ENCODE results near the gene MPRIP. TPM values are rescaled to one million over a fixed set of nuclear protein-coding genes. Genes with fewer than 3 reads are reported as not detected.

Gene MPRIP
- total RNA-seq, 1 experiment from 2014 or later: 132 TPM

GRCh38 chr17:17144061-17144460, 101.8 kb downstream of the MPRIP start:
- no peaks in the 10 kb centered on the region for H3K79me2 ChIP-seq (ENCODE audit: insufficient read depth, low read length)
- H3K9me3 ChIP-seq (ENCODE audit: control insufficient read depth, low read depth, low read length): no peaks in the 10 kb centered on the region
- no peak overlapping the region for H3K9ac ChIP-seq (ENCODE audit: extremely low read depth, insufficient read length, low read length)
- no CpG with 5 or more reads among the region's 4 CpGs for whole genome bisulfite sequencing (ENCODE audit: extremely low coverage, insufficient read length, low lambda C conversion rate)
- H3K56ac ChIP-seq (ENCODE audit: insufficient read length, low read depth, low read length): no peak overlapping the region
- no peak overlapping the region for H2BK15ac ChIP-seq (ENCODE audit: low read depth, low read length)
- no peak overlapping the region for H3K4me2 ChIP-seq (ENCODE audit: insufficient read depth, insufficient read length, low read length)
- Mint-ChIP-seq H3K9me3 (no peaks in the 10 kb centered on the region), H3K36me3 (ENCODE audit: insufficient read depth in 1 of 3, low read depth in 3 of 3) (peaks cover 6 to 58% (median 37%) of the 10 kb centered on the region in 3 experiments; a peak in 6 of 7 replicates), H3K4me1 (peaks cover 10 to 28% of the 10 kb centered on the region in 2 experiments), H3K27me3 (ENCODE audit: low read depth) (no peaks in the 10 kb centered on the region), H3K27ac (no peak overlapping the region), H3K4me3 (no peak overlapping the region)
- H4K5ac ChIP-seq (ENCODE audit: insufficient read length, low read depth, low read length): no peak overlapping the region
- H3K27me3 ChIP-seq (ENCODE audit: insufficient read depth, low read length): no peaks in the 10 kb centered on the region
- no peak overlapping the region for H4K91ac ChIP-seq (ENCODE audit: insufficient read length, low read depth, low read length)
- H4K20me1 ChIP-seq (ENCODE audit: control insufficient read depth, insufficient read depth, insufficient read length): no peaks in the 10 kb centered on the region
- no peaks in the 10 kb centered on the region for H3K4me1 ChIP-seq (ENCODE audit: insufficient read depth, low read length)
- TF ChIP-seq CTCF (conservative IDR thresholded peaks at IDR 0.05): no peak
- no peak overlapping the region for H2BK20ac ChIP-seq (ENCODE audit: low read depth, low read length, poor library complexity, severe bottlenecking)
- no peak overlapping the region for H3K4ac ChIP-seq (ENCODE audit: low read depth, low read length)
- H2AFZ ChIP-seq (ENCODE audit: low read length): no peak overlapping the region
- H3K23ac ChIP-seq (ENCODE audit: insufficient read length, low read depth, low read length): no peak overlapping the region
- H3K79me1 ChIP-seq (ENCODE audit: insufficient read depth, low read depth, low read length, poor library complexity, severe bottlenecking): no peaks in the 10 kb centered on the region
- no peak overlapping the region for H3K14ac ChIP-seq (ENCODE audit: insufficient read depth, low read length)
- H2BK12ac ChIP-seq (ENCODE audit: insufficient read length, low read depth, low read length): no peak overlapping the region
- H2BK5ac ChIP-seq (ENCODE audit: insufficient read length, low read length): no peak overlapping the region
- H3K18ac ChIP-seq (ENCODE audit: insufficient read length, low read depth, low read length): no peak overlapping the region
- H4K8ac ChIP-seq (replicated peaks; ENCODE audit: insufficient read length, low read depth, low read length): no peak overlapping the region
- H3K23me2 ChIP-seq (ENCODE audit: insufficient read length, low read depth, low read length, poor library complexity, severe bottlenecking): no peaks in the 10 kb centered on the region
- no peak overlapping the region for H3K27ac ChIP-seq (ENCODE audit: insufficient read length, low read depth, low read length)
- H2AK5ac ChIP-seq (ENCODE audit: insufficient read length, low read length): no peak overlapping the region
- H3T11ph ChIP-seq (ENCODE audit: low read length): no peak overlapping the region
- DNase-seq: no peak
- H2BK120ac ChIP-seq (ENCODE audit: low read depth, low read length, poor library complexity, severe bottlenecking): no peak overlapping the region

Measured in H9 (cell line).